HG03575 (cell line): ENCODE results near the gene GPATCH2.
"Not testable (repeated sequence)": the region's sequence is repeated elsewhere in the genome, so short reads cannot be mapped to it uniquely, and the experiment has no call there.

Experiments used
- ATAC-seq: cut with Tn5 transposase; IDR thresholded peaks from one replicate; pipeline ENCODE4 v1.9.1; 2021; ENCODE audit not compliant: unreplicated experiment, insufficient number of reproducible peaks, low FRiP score; ENCODE audit errors: extremely low read depth

GPATCH2 gene

DNA sequence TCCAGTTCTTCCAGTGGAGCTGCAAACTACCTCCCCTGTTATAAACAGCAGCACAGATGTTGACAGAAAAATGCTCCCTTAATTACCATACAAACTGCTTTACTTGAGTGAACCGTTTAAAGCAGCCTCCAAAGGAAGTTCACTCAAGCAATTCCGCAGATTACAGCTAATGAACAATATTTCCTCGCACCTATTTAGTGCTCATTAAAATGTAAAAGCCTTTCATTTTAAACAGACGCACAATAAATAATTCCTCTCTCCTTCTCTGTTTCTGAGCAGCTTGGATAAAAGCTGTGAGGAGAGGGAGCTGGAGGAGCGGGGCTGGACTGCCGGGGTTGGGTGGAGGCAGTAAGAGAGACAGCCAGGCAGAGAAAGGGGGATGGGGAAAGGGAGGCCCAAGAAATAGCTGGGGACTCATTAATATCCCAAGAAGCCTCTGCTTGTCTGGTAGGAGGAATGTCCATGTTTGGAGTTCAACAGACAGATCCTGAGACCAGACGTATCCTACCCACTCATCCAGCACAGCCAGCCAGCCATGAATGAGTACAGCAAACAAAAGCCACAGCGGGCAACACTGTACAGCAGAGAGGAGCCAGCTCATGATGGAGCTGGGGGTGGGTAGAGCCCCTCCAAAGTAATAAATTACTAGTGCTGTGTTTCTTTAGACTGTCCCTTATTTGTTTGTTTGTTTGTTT lies 227.7 kb downstream of the GPATCH2 start:
- ATAC-seq: no peak

GRCh38 chr1:217402301-217402700 lies 228.6 kb downstream of the GPATCH2 start:
- no peak for ATAC-seq

GRCh38 chr1:217393896-217394295 lies 237.0 kb downstream of the GPATCH2 start:
- ATAC-seq: no peak

DNA sequence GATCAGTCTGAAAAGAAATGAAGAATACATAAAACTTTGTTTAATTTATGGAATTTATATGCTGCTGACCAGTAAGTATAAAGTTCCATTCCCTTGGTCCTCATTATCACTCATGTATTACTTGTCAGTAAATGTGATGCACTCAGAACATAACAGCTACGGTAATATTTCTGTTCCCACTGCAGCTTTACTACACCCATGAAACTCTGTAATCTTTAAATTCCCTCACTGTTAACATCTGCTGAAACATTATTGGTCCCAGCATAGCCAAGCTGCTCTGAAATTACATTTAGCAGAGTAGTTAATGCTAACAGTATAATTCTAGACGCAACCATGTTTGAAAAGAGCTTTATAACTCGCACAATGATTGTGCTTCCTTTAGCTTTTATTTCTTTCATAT lies 238.4 kb downstream of the GPATCH2 start:
- ATAC-seq: no peak

GRCh38 chr1:217389895-217390294 lies 241.0 kb downstream of the GPATCH2 start:
- no peak for ATAC-seq

GRCh38 chr1:217388522-217389065 lies 242.3 kb downstream of the GPATCH2 start:
- no peak for ATAC-seq

DNA sequence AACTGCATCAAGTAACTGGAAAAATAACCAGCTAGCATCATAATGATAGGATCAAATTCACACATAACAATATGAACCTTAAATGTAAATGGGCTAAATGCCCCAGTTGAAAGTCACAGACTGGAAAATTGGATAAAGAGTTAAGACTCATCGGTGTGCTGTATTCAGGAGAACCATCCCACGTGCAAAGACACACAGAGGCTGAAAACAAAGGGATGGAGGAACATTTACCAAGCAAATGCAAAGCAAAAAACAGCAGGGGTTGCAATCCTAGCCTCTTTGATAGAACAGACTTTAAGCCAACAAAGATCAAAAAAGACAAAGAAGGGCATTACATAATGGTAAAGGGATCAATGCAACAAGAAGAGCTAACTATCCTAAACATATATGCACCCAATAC lies 249.1 kb downstream of the GPATCH2 start:
- ATAC-seq: not testable (repeated sequence)

DNA sequence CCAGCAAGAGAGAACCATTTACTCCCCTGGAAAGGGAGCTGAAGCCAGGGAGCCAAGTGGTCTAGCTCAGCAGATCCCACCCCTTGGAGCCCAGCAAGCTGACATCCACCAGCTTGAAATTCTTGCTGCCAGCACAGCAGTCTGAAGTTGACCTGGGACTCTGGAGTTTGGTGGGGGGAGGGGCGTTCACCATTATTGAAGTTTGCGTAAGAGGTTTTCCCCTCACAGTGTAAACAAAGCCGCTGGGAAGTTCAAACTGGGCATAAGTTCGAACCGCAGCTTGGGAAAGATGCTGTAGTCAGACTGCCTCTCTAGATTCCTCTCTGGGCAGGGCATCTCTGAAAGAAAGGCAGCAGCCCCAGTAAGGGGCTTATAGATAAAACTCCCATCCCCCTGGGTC lies 251.1 kb downstream of the GPATCH2 start:
- not testable (repeated sequence) for ATAC-seq

DNA sequence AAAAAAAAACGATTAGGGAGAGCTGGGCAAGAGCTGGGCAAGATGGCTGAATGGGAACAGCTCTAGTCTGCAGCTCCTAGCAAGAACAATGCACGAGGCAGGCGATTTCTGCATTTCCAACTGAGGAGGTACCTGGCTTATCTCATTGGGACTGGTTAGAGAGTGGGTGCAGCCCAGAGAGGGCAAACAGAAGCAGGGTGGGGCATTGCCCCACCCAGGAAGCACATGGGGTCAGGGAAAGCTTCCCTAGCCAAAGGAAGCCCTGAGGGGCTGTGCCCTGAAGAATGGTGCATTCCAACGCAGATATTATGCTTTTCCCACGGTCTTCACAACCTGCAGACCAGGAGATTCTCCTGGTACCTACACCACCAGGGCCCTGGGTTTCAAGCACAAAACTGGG lies 251.6 kb downstream of the GPATCH2 start:
- ATAC-seq: no peak
